Urinary bladder (tissue), 4 donors: Measurements from ENCODE around the gene SFTA2. TPM values are rescaled to one million over a fixed set of nuclear protein-coding genes. Genes with fewer than 3 reads are reported as not detected.
"Not testable (repeated sequence)": the region's sequence is repeated elsewhere in the genome, so short reads cannot be mapped to it uniquely, and the experiment has no call there.

Experiments
- DNase-seq: peaks from one replicate; pipeline ENCODE4 v3.0.0-alpha.2; 2015; ENCODE audit errors: extremely low spot score
- H3K27ac ChIP-seq: one replicate; pipeline ENCODE4 v1.5.1; 2013; ENCODE audit warnings: low read depth, mild to moderate bottlenecking, moderate library complexity
- H3K36me3 ChIP-seq: one replicate; pipeline ENCODE4 v1.6.1; 2013; ENCODE audit warnings: mild to moderate bottlenecking, moderate library complexity; ENCODE audit not compliant: insufficient read depth
- H3K4me1 ChIP-seq: one replicate; pipeline ENCODE4 v1.6.1; 2013; ENCODE audit warnings: mild to moderate bottlenecking, moderate library complexity; ENCODE audit not compliant: insufficient read depth
- H3K4me3 ChIP-seq: one replicate; pipeline ENCODE4 v1.5.1; 2013; ENCODE audit warnings: low read depth, low read length
- WGBS: extraction: QIAGEN DNeasy Blood & Tissue Kit; methylation state at CpG from one replicate; pipeline ENCODE4 v1.1.7; 2013; 5-methylcytosine and 5-hydroxymethylcytosine counted together
- polyA plus RNA-seq: library from polyadenylated mRNA; stranded (reverse); fragments of 200-250 nt; gene quantifications from one replicate; pipeline ENCODE4 v1.2.3, GENCODE V29; 2013
- total RNA-seq: library from RNA; depleted of rRNA; stranded (reverse); fragments of >200 nt; gene quantifications from one replicate; pipeline ENCODE4 v1.2.3, GENCODE V29; 2014
- donor health status: healthy with polysubstance abuse.
- donor health status: healthy.

SFTA2 gene
- not detected for total RNA-seq
- not detected for polyA plus RNA-seq

- Histone ChIP-seq H3K4me1 (no peaks in the 10 kb centered on the region), H3K27ac (no peak within 1 kb of the TSS), H3K4me3 (no peak within 1 kb of the TSS), H3K36me3 (no peaks in the 10 kb centered on the region)
- no peak for DNase-seq
- 85% methylated on average over 7 of the region's 7 CpGs for WGBS
These were observed at the start of gene SFTA2 for GRCh38 chr6:30931969-30932645. Gene SFTA2 (minus strand): TSS chr6:30932170. CDS start chr6:30932096, 74 bp downstream.

GRCh38 chr6:30979690-30980089 is 47.7 kb upstream of the SFTA2 start:
- Histone ChIP-seq H3K27ac (no peak overlapping the region), H3K4me1 (no peaks in the 10 kb centered on the region), H3K4me3 (no peak overlapping the region), H3K36me3 (no peaks in the 10 kb centered on the region)
- 47% methylated on average over 4 of the region's 4 CpGs for WGBS
- no peak for DNase-seq

GRCh38 chr6:30979141-30979540 is 47.2 kb upstream of the SFTA2 start:
- 12% methylated on average over 1 of the region's 1 CpG for WGBS
- H3K27ac ChIP-seq, result no peak overlapping the region
- DNase-seq, result peak; percentile 13

GRCh38 chr6:30974490-30975252 is 42.7 kb upstream of the SFTA2 start:
- no peak for DNase-seq
- 72% methylated on average over 4 of the region's 4 CpGs for WGBS
- H3K27ac ChIP-seq, result no peak overlapping the region
- no peaks in the 10 kb centered on the region for H3K36me3 ChIP-seq
- no peaks in the 10 kb centered on the region for H3K4me1 ChIP-seq
- no peak overlapping the region for H3K4me3 ChIP-seq

More at GRCh38 chr6:30979141-30979540, 47.2 kb upstream of the SFTA2 start:
- Histone ChIP-seq H3K4me1 (no peaks in the 10 kb centered on the region), H3K36me3 (no peaks in the 10 kb centered on the region), H3K4me3 (no peak overlapping the region)

DNA sequence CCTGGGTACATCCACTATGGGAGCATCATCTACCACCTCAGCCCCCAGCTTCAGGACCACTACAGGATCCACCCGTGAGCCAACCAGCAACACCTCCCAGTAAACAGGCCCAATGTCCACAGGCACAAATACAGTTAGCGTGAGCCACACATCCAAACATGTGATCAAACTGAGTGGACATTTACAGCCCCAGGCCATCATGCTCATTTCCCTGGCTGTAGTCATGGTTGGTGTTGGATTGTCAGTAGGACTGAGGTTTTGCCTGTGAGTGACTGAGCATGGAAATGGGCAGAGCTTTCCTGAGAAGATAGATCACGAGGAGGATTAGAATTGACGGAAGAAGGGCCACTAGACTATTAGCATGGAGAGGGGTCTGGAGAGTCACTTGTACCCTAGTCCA is 40.8 kb upstream of the SFTA2 start:
- no peak for DNase-seq
- Histone ChIP-seq H3K36me3 (no peaks in the 10 kb centered on the region), H3K4me1 (no peaks in the 10 kb centered on the region), H3K4me3 (no peak overlapping the region), H3K27ac (no peak overlapping the region)
- WGBS, result 88% methylated on average over 4 of the region's 4 CpGs

DNA sequence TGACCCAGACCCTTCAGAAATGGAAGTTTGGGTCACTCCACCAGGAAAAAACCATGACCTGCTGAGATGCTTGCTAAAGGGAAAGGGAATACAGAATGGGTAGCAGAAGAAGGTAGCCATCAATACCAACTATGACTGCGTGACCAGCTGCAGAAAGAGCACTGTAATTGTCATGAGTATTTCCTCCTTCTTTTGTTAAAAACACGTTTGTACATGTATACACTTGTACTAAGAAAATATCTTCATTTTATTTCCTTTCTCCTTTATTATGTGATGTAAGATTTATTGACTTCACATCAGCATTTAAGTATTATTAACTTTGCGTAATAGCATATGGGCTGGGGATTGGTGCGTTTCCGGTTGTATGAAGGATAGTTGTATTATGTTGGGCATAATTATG is 39.0 kb upstream of the SFTA2 start:
- no peaks in the 10 kb centered on the region for H3K4me1 ChIP-seq
- 81% methylated on average over 5 of the region's 5 CpGs for WGBS
- no peaks in the 10 kb centered on the region for H3K36me3 ChIP-seq
- H3K4me3 ChIP-seq, result no peak overlapping the region
- DNase-seq, result no peak
- no peak overlapping the region for H3K27ac ChIP-seq

- not testable (repeated sequence) for H3K27ac ChIP-seq, DNase-seq, H3K4me1 ChIP-seq, H3K36me3 ChIP-seq, H3K4me3 ChIP-seq
- 93% methylated on average over 6 of the region's 6 CpGs for WGBS
These were observed 37.2 kb upstream of the SFTA2 start for GRCh38 chr6:30969171-30969570.

GRCh38 chr6:30966154-30966553 is 34.2 kb upstream of the SFTA2 start:
- Histone ChIP-seq H3K4me3 (no peak overlapping the region), H3K4me1 (no peaks in the 10 kb centered on the region), H3K27ac (no peak overlapping the region), H3K36me3 (no peaks in the 10 kb centered on the region)
- no peak for DNase-seq
- 60% methylated on average over 3 of the region's 3 CpGs for WGBS

DNA sequence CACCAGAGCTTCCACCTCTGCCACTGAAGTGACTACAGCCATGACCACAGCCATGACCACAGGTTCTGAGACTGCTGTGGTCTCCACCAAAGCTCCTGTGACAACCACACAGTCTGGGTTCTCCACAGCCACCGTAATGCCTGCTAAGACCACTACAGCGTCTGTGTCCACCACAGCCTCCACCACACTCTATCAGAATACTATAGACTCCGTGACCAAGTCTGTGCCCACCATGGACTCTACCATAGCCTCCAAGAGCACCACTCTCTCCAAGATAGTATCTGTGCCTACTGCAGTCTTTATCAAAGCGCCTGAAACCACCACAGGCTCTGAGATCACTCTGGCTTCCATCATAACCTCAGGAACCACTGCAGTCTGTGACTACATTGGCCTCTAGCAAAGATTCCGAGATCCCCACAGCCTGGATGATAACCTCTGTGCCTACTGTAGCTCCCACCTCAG is 33.2 kb upstream of the SFTA2 start:
- no peak overlapping the region for H3K27ac ChIP-seq
- H3K4me3 ChIP-seq, result no peak overlapping the region
- no peaks in the 10 kb centered on the region for H3K36me3 ChIP-seq
- no peaks in the 10 kb centered on the region for H3K4me1 ChIP-seq
- no peak for DNase-seq
- 75% methylated on average over 5 of the region's 5 CpGs for WGBS

GRCh38 chr6:30964075-30964474 is 32.1 kb upstream of the SFTA2 start:
- H3K36me3 ChIP-seq, result no peaks in the 10 kb centered on the region
- no peaks in the 10 kb centered on the region for H3K4me1 ChIP-seq
- DNase-seq, result no peak
- WGBS, result 83% methylated on average over 4 of the region's 4 CpGs
- no peak overlapping the region for H3K4me3 ChIP-seq
- H3K27ac ChIP-seq, result no peak overlapping the region

DNA sequence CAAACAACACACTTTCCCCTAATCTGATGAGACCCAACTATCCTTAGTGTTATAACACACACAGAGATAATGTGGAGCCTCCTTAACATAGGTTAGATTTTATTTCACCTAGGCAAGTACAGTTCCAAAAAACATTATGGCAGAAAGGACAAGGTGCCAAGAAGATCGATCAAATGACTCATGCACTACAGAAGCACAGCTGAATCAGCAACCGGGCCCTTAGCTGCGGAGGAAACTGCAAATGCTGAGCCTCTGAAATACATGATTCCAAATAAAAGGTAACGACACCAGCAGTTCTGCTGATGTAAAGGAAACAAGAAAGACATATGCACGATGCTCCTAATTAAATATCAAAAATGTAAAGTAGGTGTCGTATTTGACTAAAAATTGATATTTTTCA is 31.7 kb upstream of the SFTA2 start:
- 74% methylated on average over 6 of the region's 6 CpGs for WGBS
- Histone ChIP-seq H3K4me1 (no peaks in the 10 kb centered on the region), H3K36me3 (no peaks in the 10 kb centered on the region), H3K4me3 (no peak overlapping the region), H3K27ac (no peak overlapping the region)
- no peak for DNase-seq

- DNase-seq, result no peak
These were observed 30.7 kb upstream of the SFTA2 start for GRCh38 chr6:30962716-30963115.

GRCh38 chr6:30960907-30961673 is 29.1 kb upstream of the SFTA2 start:
- H3K4me1 ChIP-seq, result no peaks in the 10 kb centered on the region
- no peaks in the 10 kb centered on the region for H3K36me3 ChIP-seq
- WGBS, result 78% methylated on average over 9 of the region's 9 CpGs
- DNase-seq, result no peak
- H3K27ac ChIP-seq, result no peak overlapping the region
- no peak overlapping the region for H3K4me3 ChIP-seq

More at GRCh38 chr6:30962716-30963115, 30.7 kb upstream of the SFTA2 start:
- Histone ChIP-seq H3K36me3 (no peaks in the 10 kb centered on the region), H3K27ac (no peak overlapping the region), H3K4me3 (no peak overlapping the region), H3K4me1 (no peaks in the 10 kb centered on the region)
